GM23338 (cell line): Measurements from ENCODE around the gene FOXL2. TPM values are rescaled to one million over a fixed set of nuclear protein-coding genes. Genes with fewer than 3 reads are reported as not detected.

ENCODE experiments used
- ATAC-seq: fragments of 200-7000 bp; cut with Tn5 transposase; 3 replicates; pipeline ENCODE4 v1.9.1; 2020
- DNase-seq: peaks from one replicate; pipeline ENCODE4 v3.0.0-alpha.2; 2015; ENCODE audit warnings: low spot score
- H2AFZ ChIP-seq: fragments of 200-600 bp; sonication (generic); 2 replicates; pipeline ENCODE4 v1.8.0; 2016; ENCODE audit warnings: antibody characterized with exemption, mild to moderate bottlenecking, moderate library complexity
- H3F3A ChIP-seq: fragments of 200-600 bp; sonication (generic); replicated peaks from 2 replicates; pipeline ENCODE4 v1.8.0; 2017; ENCODE audit warnings: antibody characterized with exemption, mixed run types, low read depth
- H3K27ac ChIP-seq: fragments of 200-600 bp; sonication (generic); 2 replicates; pipeline ENCODE4 v1.6.1; 2016; ENCODE audit warnings: low read depth
- H3K27me3 ChIP-seq: fragments of 200-600 bp; sonication (generic); 2 replicates; pipeline ENCODE4 v1.8.0; 2016; ENCODE audit warnings: mild to moderate bottlenecking, mixed run types, moderate library complexity; ENCODE audit not compliant: insufficient read depth
- H3K36me3 ChIP-seq: fragments of 200-600 bp; sonication (generic); 2 replicates; pipeline ENCODE4 v1.8.0; 2016; ENCODE audit warnings: mild to moderate bottlenecking; ENCODE audit not compliant: insufficient read depth
- H3K4me1 ChIP-seq: fragments of 200-600 bp; sonication (generic); 2 replicates; pipeline ENCODE4 v1.8.0; 2016; ENCODE audit warnings: mild to moderate bottlenecking, moderate library complexity; ENCODE audit not compliant: insufficient read depth
- H3K4me2 ChIP-seq: fragments of 200-600 bp; sonication (generic); 2 replicates; pipeline ENCODE4 v1.7.1; 2017; ENCODE audit warnings: mixed run types
- H3K4me3 ChIP-seq: fragments of 200-600 bp; sonication (generic); 2 replicates; pipeline ENCODE4 v1.6.1; 2016; ENCODE audit warnings: mixed run types
- H3K79me2 ChIP-seq: fragments of 200-600 bp; sonication (generic); replicated peaks from 2 replicates; pipeline ENCODE4 v1.8.0; 2017; ENCODE audit warnings: mild to moderate bottlenecking; ENCODE audit not compliant: insufficient read depth
- H3K9me2 ChIP-seq: fragments of 200-600 bp; sonication (generic); 2 replicates; pipeline ENCODE4 v1.8.0; 2017; ENCODE audit not compliant: insufficient read depth
- H4K20me1 ChIP-seq: fragments of 200-600 bp; sonication (generic); replicated peaks from 2 replicates; pipeline ENCODE4 v1.8.0; 2017; ENCODE audit warnings: mild to moderate bottlenecking; ENCODE audit not compliant: insufficient read depth
- H3K27ac Mint-ChIP-seq: 2 replicates; pipeline ENCODE4 v1.8.0; 2020; ENCODE audit warnings: inconsistent platforms, mild to moderate bottlenecking, moderate library complexity, mixed read lengths
- H3K27me3 Mint-ChIP-seq: 3 replicates; pipeline ENCODE4 v1.8.0; 2022; ENCODE audit warnings: low read depth, mild to moderate bottlenecking, moderate library complexity, mixed read lengths, inconsistent platforms; ENCODE audit not compliant: insufficient read depth, poor library complexity
- H3K36me3 Mint-ChIP-seq: 3 replicates; pipeline ENCODE4 v1.8.0; 2021; ENCODE audit warnings: low read depth, mild to moderate bottlenecking, inconsistent platforms, moderate library complexity, mixed read lengths
- H3K4me1 Mint-ChIP-seq: 3 replicates; pipeline ENCODE4 v1.8.0; 2020; ENCODE audit warnings: mild to moderate bottlenecking, inconsistent platforms, mixed read lengths
- H3K4me3 Mint-ChIP-seq: 3 replicates; pipeline ENCODE4 v1.8.0; 2021; ENCODE audit warnings: moderate library complexity, mild to moderate bottlenecking, inconsistent platforms, mixed read lengths
- H3K9me3 Mint-ChIP-seq: 3 replicates; pipeline ENCODE4 v1.8.0; 2020; ENCODE audit warnings: moderate library complexity, mild to moderate bottlenecking, inconsistent platforms, mixed read lengths
- CREB1 ChIP-seq: fragments of 250-450 bp; sonication (Bioruptor Pico); IDR thresholded peaks from 2 replicates; pipeline ENCODE4 v1.5.0; 2020; ENCODE audit warnings: low read depth, mild to moderate bottlenecking, moderate library complexity
- EZH2 ChIP-seq: fragments of 200-600 bp; sonication (generic); IDR thresholded peaks from one replicate; pipeline ENCODE4 v1.8.0; 2017; ENCODE audit warnings: antibody characterized with exemption, mild to moderate bottlenecking, low read depth; ENCODE audit not compliant: unreplicated experiment
- EZH2phosphoT487 ChIP-seq: fragments of 200-600 bp; sonication (generic); IDR thresholded peaks from one replicate; pipeline ENCODE4 v1.8.1; 2018; ENCODE audit warnings: antibody characterized with exemption; ENCODE audit not compliant: unreplicated experiment
- JUNB ChIP-seq: IDR thresholded peaks from one replicate; pipeline ENCODE4 v1.6.1; 2016; ENCODE audit warnings: antibody characterized with exemption; ENCODE audit not compliant: unreplicated experiment
- POLR2AphosphoS5 ChIP-seq: IDR thresholded peaks from 2 replicates; pipeline ENCODE4 v1.6.1; 2016; ENCODE audit warnings: antibody characterized with exemption, low read depth
- STAT1 ChIP-seq: IDR thresholded peaks from one replicate; pipeline ENCODE4 v1.6.1; 2016; ENCODE audit warnings: antibody characterized with exemption; ENCODE audit not compliant: unreplicated experiment
- ZNF114 ChIP-seq: fragments of 250-450 bp; sonication (Bioruptor Pico); IDR thresholded peaks from 2 replicates; pipeline ENCODE4 v1.5.0; 2020; ENCODE audit warnings: mild to moderate bottlenecking, moderate library complexity
- ZNF331 ChIP-seq: fragments of 250-450 bp; sonication (Bioruptor Pico); IDR thresholded peaks from 2 replicates; pipeline ENCODE4 v1.5.0; 2020; ENCODE audit warnings: low read depth, mild to moderate bottlenecking, moderate library complexity
- long read RNA-seq: library from polyadenylated mRNA; unstranded; transcript quantifications from one replicate; pipeline ENCODE4 v2.0.0, GENCODE V29; 2020; ENCODE audit not compliant: unreplicated experiment
- polyA plus RNA-seq: library from polyadenylated mRNA; unstranded; fragments of >200 nt; fragmentation: Nextera tagmentation; extraction: Ambion mirVana; gene quantifications from 2 replicates; pipeline ENCODE4 v1.2.1, GENCODE V29; 2016
- total RNA-seq: library from RNA; depleted of rRNA; stranded (reverse); fragments of >200 nt; shearing (Covaris generic); gene quantifications from 2 replicates; pipeline ENCODE4 v1.2.3, GENCODE V29; 2014; rRNA removed
- TF ChIP-seq, protein P1 (sequence below): IDR thresholded peaks from 2 replicates; pipeline ENCODE4 v1.6.1; 2016; ENCODE audit warnings: antibody characterized with exemption
- TF ChIP-seq, protein P2 (sequence below): fragments of 250-450 bp; sonication (Bioruptor Pico); IDR thresholded peaks from 2 replicates; pipeline ENCODE4 v1.5.0; 2020; ENCODE audit warnings: mild to moderate bottlenecking, moderate library complexity

Gene FOXL2
- total RNA-seq (2.3 and 3.5 TPM in 2 replicates), polyA plus RNA-seq (0.89 and 1.2 TPM in 2 replicates)
- long read RNA-seq, partial matches to known transcripts, result 0 of 1 reads
- long read RNA-seq, other reads (novel, unspliced or antisense), result 0 of 1 reads

DNA sequence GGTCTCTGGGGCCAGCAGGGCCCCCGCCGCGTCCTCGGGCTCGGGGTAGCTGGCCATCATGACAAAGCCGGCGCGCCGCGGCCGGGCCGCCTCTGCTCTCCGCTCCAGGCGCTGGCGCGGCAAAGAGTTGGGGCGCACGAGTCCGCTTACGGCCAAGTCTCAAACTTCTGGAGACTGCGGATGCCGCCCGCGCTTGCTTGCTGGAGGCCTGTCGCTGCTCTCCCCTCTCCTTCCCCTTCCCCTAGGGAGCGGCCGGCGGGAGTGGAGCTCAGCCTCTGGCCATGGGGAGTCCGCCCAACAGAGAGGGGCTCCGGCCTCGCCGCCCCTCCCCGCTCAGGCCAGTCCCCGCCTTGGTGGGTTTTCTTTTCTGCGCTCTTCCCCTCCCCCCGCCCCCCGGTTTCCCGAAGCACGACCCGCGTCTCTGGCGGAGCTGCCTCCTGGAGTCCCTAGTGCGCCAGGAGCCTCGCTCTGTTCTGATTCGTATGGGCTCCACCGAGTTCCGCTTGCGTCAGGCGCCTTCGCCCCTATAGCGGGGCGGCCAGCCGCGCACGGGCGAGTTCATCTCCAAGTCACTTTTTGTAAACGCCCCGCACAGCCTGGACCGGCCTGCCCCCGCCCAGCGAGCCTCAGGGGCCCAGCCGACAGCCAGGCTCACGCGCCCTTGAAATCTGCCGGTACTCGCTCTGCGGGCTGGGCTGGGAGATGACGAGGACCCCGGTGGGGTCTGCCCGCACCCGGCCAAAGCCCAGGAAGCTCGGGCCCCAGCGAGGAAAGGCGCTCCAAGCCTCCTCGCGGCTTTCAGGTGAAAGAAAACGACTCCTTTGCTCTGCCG, at the start of gene FOXL2, which contains the start of gene FOXL2NB:
Gene FOXL2, minus strand, starts transcription at position 475 of the 832 bp plus-strand sequence. Its CDS starts 415 bp downstream, at position 60.
Gene FOXL2NB, plus strand, starts transcription at position 555 of the 832 bp plus-strand sequence. Its CDS starts 148 bp downstream, at position 703.
- H3K27ac Mint-ChIP-seq, result no peak within 1 kb of the TSS
- DNase-seq (peak; percentile 84), ATAC-seq (peak; percentile 27)
- H3K4me1 Mint-ChIP-seq, result peaks cover 59% of the 10 kb centered on the region
- peak within 1 kb of the TSS; percentile 71 for H3K4me3 Mint-ChIP-seq
- Histone ChIP-seq H3K27ac (no peak within 1 kb of the TSS), H3K9me2 (no peaks in the 10 kb centered on the region), H2AFZ (peak within 1 kb of the TSS; percentile 92), H3K4me1 (peaks cover 46% of the 10 kb centered on the region), H3K79me2 (no peaks in the 10 kb centered on the region), H3K36me3 (no peaks in the 10 kb centered on the region), H4K20me1 (peaks cover 8% of the 10 kb centered on the region; the same call in 1 of the 2 replicates), H3K27me3 (peaks cover 95% of the 10 kb centered on the region), H3F3A (peaks cover 26% of the 10 kb centered on the region), H3K4me3 (peak within 1 kb of the TSS; percentile 72), H3K4me2 (peak within 1 kb of the TSS; percentile 87)
- peaks cover 93% of the 10 kb centered on the region for H3K27me3 Mint-ChIP-seq
- H3K36me3 Mint-ChIP-seq, result peaks cover 17% of the 10 kb centered on the region
- H3K9me3 Mint-ChIP-seq, result peaks cover 9% of the 10 kb centered on the region
- TF ChIP-seq, protein P1, sequence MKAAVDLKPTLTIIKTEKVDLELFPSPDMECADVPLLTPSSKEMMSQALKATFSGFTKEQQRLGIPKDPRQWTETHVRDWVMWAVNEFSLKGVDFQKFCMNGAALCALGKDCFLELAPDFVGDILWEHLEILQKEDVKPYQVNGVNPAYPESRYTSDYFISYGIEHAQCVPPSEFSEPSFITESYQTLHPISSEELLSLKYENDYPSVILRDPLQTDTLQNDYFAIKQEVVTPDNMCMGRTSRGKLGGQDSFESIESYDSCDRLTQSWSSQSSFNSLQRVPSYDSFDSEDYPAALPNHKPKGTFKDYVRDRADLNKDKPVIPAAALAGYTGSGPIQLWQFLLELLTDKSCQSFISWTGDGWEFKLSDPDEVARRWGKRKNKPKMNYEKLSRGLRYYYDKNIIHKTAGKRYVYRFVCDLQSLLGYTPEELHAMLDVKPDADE, result no peak
- TF ChIP-seq JUNB (no peak), EZH2 (peak; percentile 24), POLR2AphosphoS5 (peak; percentile 10; the same call in 1 of the 2 replicates)

DNA sequence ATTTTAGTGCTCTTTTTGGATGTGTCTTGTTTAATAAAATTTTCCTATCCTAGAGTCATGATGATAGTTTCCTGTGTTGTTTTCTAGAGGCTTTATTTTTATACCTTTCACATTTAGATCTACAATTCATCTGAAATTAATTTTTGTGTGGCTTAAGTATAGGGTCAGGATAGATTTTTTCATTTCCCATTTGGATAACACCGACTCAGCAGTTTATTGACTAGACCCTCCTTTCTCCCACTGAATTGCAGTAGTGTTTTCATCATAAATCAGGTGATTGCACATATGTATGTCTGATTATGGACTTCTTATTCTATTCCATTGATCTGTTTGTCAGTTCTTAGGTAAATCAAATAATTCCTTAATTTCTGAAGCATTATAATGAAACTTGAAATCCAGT, 48.8 kb upstream of the FOXL2 start:
- ATAC-seq (no peak), DNase-seq (no peak)
- H3F3A ChIP-seq, result no peaks in the 10 kb centered on the region
- H3K9me2 ChIP-seq, result no peaks in the 10 kb centered on the region
- H3K27ac ChIP-seq, result no peak overlapping the region
- H3K4me3 ChIP-seq, result no peak overlapping the region
- no peaks in the 10 kb centered on the region for H3K4me1 ChIP-seq
- H3K79me2 ChIP-seq, result no peaks in the 10 kb centered on the region
- no peak overlapping the region for H3K4me3 Mint-ChIP-seq
- no peak overlapping the region for H3K27ac Mint-ChIP-seq
- H3K4me1 Mint-ChIP-seq, result no peaks in the 10 kb centered on the region
- peaks cover 3% of the 10 kb centered on the region; the same call in 1 of the 3 replicates for H3K9me3 Mint-ChIP-seq
- no peak overlapping the region for H2AFZ ChIP-seq
- H3K36me3 Mint-ChIP-seq, result no peaks in the 10 kb centered on the region
- no peaks in the 10 kb centered on the region for H4K20me1 ChIP-seq
- H3K27me3 Mint-ChIP-seq, result peaks cover 2% of the 10 kb centered on the region
- no peaks in the 10 kb centered on the region for H3K36me3 ChIP-seq
- no peaks in the 10 kb centered on the region for H3K27me3 ChIP-seq
- no peak overlapping the region for H3K4me2 ChIP-seq
- TF ChIP-seq JUNB (no peak), ZNF114 (CRISPR knock-in tag) (no peak), CREB1 (CRISPR knock-in tag) (no peak), ZNF331 (no peak), STAT1 (no peak), EZH2 (no peak), EZH2phosphoT487 (no peak)
- TF ChIP-seq, protein P1, result no peak
- TF ChIP-seq, protein P2, sequence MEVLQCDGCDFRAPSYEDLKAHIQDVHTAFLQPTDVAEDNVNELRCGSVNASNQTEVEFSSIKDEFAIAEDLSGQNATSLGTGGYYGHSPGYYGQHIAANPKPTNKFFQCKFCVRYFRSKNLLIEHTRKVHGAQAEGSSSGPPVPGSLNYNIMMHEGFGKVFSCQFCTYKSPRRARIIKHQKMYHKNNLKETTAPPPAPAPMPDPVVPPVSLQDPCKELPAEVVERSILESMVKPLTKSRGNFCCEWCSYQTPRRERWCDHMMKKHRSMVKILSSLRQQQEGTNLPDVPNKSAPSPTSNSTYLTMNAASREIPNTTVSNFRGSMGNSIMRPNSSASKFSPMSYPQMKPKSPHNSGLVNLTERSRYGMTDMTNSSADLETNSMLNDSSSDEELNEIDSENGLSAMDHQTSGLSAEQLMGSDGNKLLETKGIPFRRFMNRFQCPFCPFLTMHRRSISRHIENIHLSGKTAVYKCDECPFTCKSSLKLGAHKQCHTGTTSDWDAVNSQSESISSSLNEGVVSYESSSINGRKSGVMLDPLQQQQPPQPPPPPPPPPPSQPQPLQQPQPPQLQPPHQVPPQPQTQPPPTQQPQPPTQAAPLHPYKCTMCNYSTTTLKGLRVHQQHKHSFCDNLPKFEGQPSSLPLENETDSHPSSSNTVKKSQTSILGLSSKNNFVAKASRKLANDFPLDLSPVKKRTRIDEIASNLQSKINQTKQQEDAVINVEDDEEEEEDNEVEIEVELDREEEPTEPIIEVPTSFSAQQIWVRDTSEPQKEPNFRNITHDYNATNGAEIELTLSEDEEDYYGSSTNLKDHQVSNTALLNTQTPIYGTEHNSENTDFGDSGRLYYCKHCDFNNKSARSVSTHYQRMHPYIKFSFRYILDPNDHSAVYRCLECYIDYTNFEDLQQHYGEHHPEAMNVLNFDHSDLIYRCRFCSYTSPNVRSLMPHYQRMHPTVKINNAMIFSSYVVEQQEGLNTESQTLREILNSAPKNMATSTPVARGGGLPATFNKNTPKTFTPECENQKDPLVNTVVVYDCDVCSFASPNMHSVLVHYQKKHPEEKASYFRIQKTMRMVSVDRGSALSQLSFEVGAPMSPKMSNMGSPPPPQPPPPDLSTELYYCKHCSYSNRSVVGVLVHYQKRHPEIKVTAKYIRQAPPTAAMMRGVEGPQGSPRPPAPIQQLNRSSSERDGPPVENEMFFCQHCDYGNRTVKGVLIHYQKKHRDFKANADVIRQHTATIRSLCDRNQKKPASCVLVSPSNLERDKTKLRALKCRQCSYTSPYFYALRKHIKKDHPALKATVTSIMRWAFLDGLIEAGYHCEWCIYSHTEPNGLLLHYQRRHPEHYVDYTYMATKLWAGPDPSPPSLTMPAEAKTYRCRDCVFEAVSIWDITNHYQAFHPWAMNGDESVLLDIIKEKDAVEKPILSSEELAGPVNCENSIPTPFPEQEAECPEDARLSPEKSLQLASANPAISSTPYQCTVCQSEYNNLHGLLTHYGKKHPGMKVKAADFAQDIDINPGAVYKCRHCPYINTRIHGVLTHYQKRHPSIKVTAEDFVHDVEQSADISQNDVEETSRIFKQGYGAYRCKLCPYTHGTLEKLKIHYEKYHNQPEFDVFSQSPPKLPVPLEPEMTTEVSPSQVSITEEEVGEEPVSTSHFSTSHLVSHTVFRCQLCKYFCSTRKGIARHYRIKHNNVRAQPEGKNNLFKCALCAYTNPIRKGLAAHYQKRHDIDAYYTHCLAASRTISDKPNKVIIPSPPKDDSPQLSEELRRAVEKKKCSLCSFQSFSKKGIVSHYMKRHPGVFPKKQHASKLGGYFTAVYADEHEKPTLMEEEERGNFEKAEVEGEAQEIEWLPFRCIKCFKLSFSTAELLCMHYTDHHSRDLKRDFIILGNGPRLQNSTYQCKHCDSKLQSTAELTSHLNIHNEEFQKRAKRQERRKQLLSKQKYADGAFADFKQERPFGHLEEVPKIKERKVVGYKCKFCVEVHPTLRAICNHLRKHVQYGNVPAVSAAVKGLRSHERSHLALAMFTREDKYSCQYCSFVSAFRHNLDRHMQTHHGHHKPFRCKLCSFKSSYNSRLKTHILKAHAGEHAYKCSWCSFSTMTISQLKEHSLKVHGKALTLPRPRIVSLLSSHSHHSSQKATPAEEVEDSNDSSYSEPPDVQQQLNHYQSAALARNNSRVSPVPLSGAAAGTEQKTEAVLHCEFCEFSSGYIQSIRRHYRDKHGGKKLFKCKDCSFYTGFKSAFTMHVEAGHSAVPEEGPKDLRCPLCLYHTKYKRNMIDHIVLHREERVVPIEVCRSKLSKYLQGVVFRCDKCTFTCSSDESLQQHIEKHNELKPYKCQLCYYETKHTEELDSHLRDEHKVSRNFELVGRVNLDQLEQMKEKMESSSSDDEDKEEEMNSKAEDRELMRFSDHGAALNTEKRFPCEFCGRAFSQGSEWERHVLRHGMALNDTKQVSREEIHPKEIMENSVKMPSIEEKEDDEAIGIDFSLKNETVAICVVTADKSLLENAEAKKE (CRISPR knock-in tag), result no peak
